Thoracic aorta (tissue), 2 donors: Measurements from ENCODE around the gene SCGB2A2. TPM values are rescaled to one million over a fixed set of nuclear protein-coding genes. Genes with fewer than 3 reads are reported as not detected.

Experiments used
- ATAC-seq: fragments of 150-250 bp; one replicate; pipeline ENCODE4 v1.8.0; 2017; ENCODE audit warnings: low read depth; ENCODE audit not compliant: insufficient number of reproducible peaks, low FRiP score
- DNase-seq: peaks from one replicate; pipeline ENCODE4 v3.0.0-alpha.2; 2020; ENCODE audit warnings: low spot score
- H3K27ac ChIP-seq, 2 donors: fragments of 200-600 bp; sonication (generic); 1 replicate in 1 of 2; 2 replicates in 1 of 2; pipeline ENCODE4 v1.5.1; 2016; ENCODE audit warnings: mild to moderate bottlenecking in 2 of 2, moderate library complexity in 2 of 2
- H3K27me3 ChIP-seq: fragments of 200-600 bp; sonication (generic); replicated peaks from 2 replicates; pipeline ENCODE4 v1.6.0; 2016; ENCODE audit warnings: mild to moderate bottlenecking; ENCODE audit not compliant: insufficient read depth
- H3K36me3 ChIP-seq: fragments of 200-600 bp; sonication (generic); one replicate; pipeline ENCODE4 v1.5.1; 2016
- H3K4me1 ChIP-seq, 2 donors: fragments of 200-600 bp; sonication (generic); 1 replicate in 1 of 2; 2 replicates in 1 of 2; pipeline versions ENCODE4 v1.5.1 to v1.6.0; 2016; ENCODE audit warnings: low read depth in 2 of 2, mild to moderate bottlenecking in 1 of 2; ENCODE audit not compliant: control insufficient read depth in 1 of 2
- H3K4me3 ChIP-seq: fragments of 200-600 bp; sonication (generic); 2 replicates; pipeline ENCODE4 v1.5.1; 2016; ENCODE audit warnings: mild to moderate bottlenecking
- H3K9me3 ChIP-seq: fragments of 200-600 bp; sonication (generic); 2 replicates; pipeline ENCODE4 v1.5.1; 2016
- CTCF ChIP-seq: fragments of 200-600 bp; sonication (generic); IDR thresholded peaks from one replicate; pipeline ENCODE4 v1.5.1; 2019; ENCODE audit warnings: antibody characterized with exemption
- total RNA-seq, 2 donors: library from RNA; depleted of rRNA; stranded (reverse); fragments of >200 nt; gene quantifications; one replicate each; pipeline versions ENCODE4 v1.1.0 to v1.2.3, GENCODE V29; 2016

SCGB2A2 gene
- total RNA-seq, 2 donors from 2014 or later: 3.7 TPM; not detected in 1

- TF ChIP-seq CTCF: no peak
- no peaks in the 10 kb centered on the region for H3K9me3 ChIP-seq
- ATAC-seq: no peak
- H3K36me3 ChIP-seq: no peaks in the 10 kb centered on the region
- no peaks in the 10 kb centered on the region for H3K27me3 ChIP-seq
- H3K4me3 ChIP-seq: no peak overlapping the region
- DNase-seq: no peak
- H3K4me1 ChIP-seq: no peaks in the 10 kb centered on the region
- no peak overlapping the region for H3K27ac ChIP-seq
Measured at GRCh38 chr11:62266558-62266957, 3.4 kb upstream of the SCGB2A2 start.

GRCh38 chr11:62267050-62267449 is 2.9 kb upstream of the SCGB2A2 start:
- Histone ChIP-seq H3K9me3 (no peaks in the 10 kb centered on the region), H3K36me3 (no peaks in the 10 kb centered on the region), H3K4me3 (no peak overlapping the region), H3K27ac (no peak overlapping the region), H3K27me3 (no peaks in the 10 kb centered on the region), H3K4me1 (no peaks in the 10 kb centered on the region)
- TF ChIP-seq CTCF: no peak
- no peak for ATAC-seq
- DNase-seq: no peak

GRCh38 chr11:62267576-62267975 is 2.4 kb upstream of the SCGB2A2 start:
- no peak for ATAC-seq
- DNase-seq: no peak
- Histone ChIP-seq H3K9me3 (no peaks in the 10 kb centered on the region), H3K27ac (no peak overlapping the region), H3K4me1 (no peaks in the 10 kb centered on the region), H3K4me3 (no peak overlapping the region), H3K36me3 (no peaks in the 10 kb centered on the region), H3K27me3 (no peaks in the 10 kb centered on the region)
- TF ChIP-seq CTCF: no peak

- Histone ChIP-seq H3K36me3 (no peaks in the 10 kb centered on the region), H3K27me3 (no peaks in the 10 kb centered on the region), H3K27ac (no peak overlapping the region), H3K4me1 (no peaks in the 10 kb centered on the region), H3K9me3 (no peaks in the 10 kb centered on the region), H3K4me3 (no peak overlapping the region)
- no peak for TF ChIP-seq CTCF
- ATAC-seq (no peak), DNase-seq (no peak)
Measured at GRCh38 chr11:62273284-62273683, 3.3 kb downstream of the SCGB2A2 start.

- no peak overlapping the region for H3K4me3 ChIP-seq
- H3K4me1 ChIP-seq: no peaks in the 10 kb centered on the region
- no peaks in the 10 kb centered on the region for H3K36me3 ChIP-seq
- ATAC-seq (no peak), DNase-seq (no peak)
- H3K9me3 ChIP-seq: no peaks in the 10 kb centered on the region
- H3K27me3 ChIP-seq: no peaks in the 10 kb centered on the region
- H3K27ac ChIP-seq: no peak overlapping the region
- no peak for TF ChIP-seq CTCF
Measured at GRCh38 chr11:62273789-62274275, 3.9 kb downstream of the SCGB2A2 start.
